Natural killer cell (primary cell): ENCODE measurements around the gene CIAPIN1. TPM values are rescaled to one million over a fixed set of nuclear protein-coding genes. Genes with fewer than 3 reads are reported as not detected.
"Not testable (repeated sequence)": the region's sequence is repeated elsewhere in the genome, so short reads cannot be mapped to it uniquely, and the experiment has no call there.

Experiments
- ATAC-seq, 3 donors: fragments of 150-1000 bp in 2 of 3; fragments of 200-7000 bp in 1 of 3; cut with Tn5 transposase; 1 replicate in 1 of 3; 2 replicates in 2 of 3; pipeline ENCODE4 v1.10.0; 2021; ENCODE audit warnings: mild to moderate bottlenecking in 2 of 3, moderate library complexity in 2 of 3
- DNase-seq, 2 donors: peaks; one replicate each; pipeline versions ENCODE4 v3.0.0 to v3.0.0-alpha.2; 2013 to 2021; ENCODE audit warnings: mixed read lengths in 1 of 2
- H3K27ac ChIP-seq: one replicate; pipeline ENCODE4 v1.5.1; 2013; ENCODE audit warnings: mild to moderate bottlenecking, low read length
- H3K27me3 ChIP-seq: one replicate; pipeline ENCODE4 v1.6.1; 2013; ENCODE audit warnings: low read length; ENCODE audit not compliant: control insufficient read depth, insufficient read depth
- H3K36me3 ChIP-seq: one replicate; pipeline ENCODE4 v1.6.1; 2013; ENCODE audit warnings: low read length; ENCODE audit not compliant: control insufficient read depth, insufficient read depth
- H3K4me1 ChIP-seq: one replicate; pipeline ENCODE4 v1.6.1; 2013; ENCODE audit warnings: low read length; ENCODE audit not compliant: control insufficient read depth, insufficient read depth
- H3K4me3 ChIP-seq: one replicate; pipeline ENCODE4 v1.5.1; 2013; ENCODE audit warnings: low read length
- H3K9me3 ChIP-seq: one replicate; pipeline ENCODE4 v1.6.1; 2013; ENCODE audit warnings: low read length; ENCODE audit not compliant: control insufficient read depth, insufficient read depth
- H3K27ac Mint-ChIP-seq, 2 donors: one replicate each; pipeline ENCODE4 v1.8.0; 2022; ENCODE audit warnings: mild to moderate bottlenecking in 2 of 2, mixed read lengths in 2 of 2, moderate library complexity in 1 of 2
- H3K27me3 Mint-ChIP-seq, 2 donors: one replicate each; pipeline ENCODE4 v1.8.0; 2022; ENCODE audit warnings: low read depth in 2 of 2, mixed read lengths in 2 of 2
- H3K36me3 Mint-ChIP-seq: one replicate; pipeline ENCODE4 v1.8.0; 2022; ENCODE audit warnings: mixed read lengths
- H3K4me1 Mint-ChIP-seq, 2 donors: one replicate each; pipeline ENCODE4 v1.8.0; 2022; ENCODE audit warnings: mixed read lengths in 2 of 2
- H3K4me3 Mint-ChIP-seq: one replicate; pipeline ENCODE4 v1.8.0; 2022; ENCODE audit warnings: mild to moderate bottlenecking, moderate library complexity, mixed read lengths
- H3K9me3 Mint-ChIP-seq, 2 donors: one replicate each; pipeline ENCODE4 v1.8.0; 2022; ENCODE audit warnings: mixed read lengths in 2 of 2
- WGBS: methylation state at CpG from one replicate; pipeline ENCODE4 v1.1.7; 2013; ENCODE audit warnings: missing lambda C conversion rate; ENCODE audit not compliant: insufficient coverage; 5-methylcytosine and 5-hydroxymethylcytosine counted together
- intact Hi-C: fragments of 100-400 bp; cut with micrococcal nuclease; formaldehyde crosslinking; loops from one replicate; pipeline ENCODE4 v1.14.2; 2022
- total RNA-seq, 4 donors: library from RNA; stranded (reverse); fragments of 120-200 nt in 1 of 4; gene quantifications; one replicate each; pipeline versions ENCODE4 v1.2.3 to v1.2.4, GENCODE V29; 2013 to 2022
- TF ChIP-seq, protein P1 (sequence below): fragments of 200-600 bp; IDR thresholded peaks from one replicate; pipeline ENCODE4 v1.8.0; 2022; ENCODE audit warnings: antibody characterized with exemption

CIAPIN1 gene
- total RNA-seq, 3 donors from 2014 or later (not counting 1 experiment from before 2014, with no cell fraction given) = 41.1 to 48.8 (median 42.9) TPM

DNA sequence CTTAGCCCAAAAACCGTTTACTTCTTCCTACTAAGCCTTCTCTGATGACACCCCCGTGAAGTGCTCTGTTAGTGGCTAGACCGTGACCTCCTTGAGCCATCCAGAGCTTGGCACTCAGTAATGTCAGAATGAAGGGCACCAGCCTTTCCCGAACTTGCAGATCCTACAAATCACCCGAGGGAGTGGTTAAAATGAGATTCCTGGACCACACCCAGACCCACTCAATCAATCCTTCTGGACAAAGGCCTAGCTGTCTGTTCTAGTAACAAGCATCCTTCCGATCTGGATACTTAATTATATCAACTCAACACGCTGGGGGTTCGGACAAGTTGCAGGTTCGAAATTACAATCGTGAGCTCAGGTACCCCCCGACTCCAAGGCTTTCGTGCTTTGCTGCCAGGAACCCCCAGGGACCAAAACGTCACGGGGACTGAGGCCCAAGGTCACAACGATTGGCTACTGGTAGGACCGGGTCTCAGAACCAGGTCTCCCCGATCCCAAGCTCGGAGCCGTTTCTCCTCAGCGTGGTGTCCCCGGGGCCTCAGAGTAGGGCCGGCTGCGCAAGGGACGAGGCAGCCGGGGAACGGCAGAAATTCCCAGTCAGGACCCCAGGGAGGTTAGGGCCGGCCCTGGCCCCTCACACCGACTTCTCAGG is 527 bp downstream of the CIAPIN1 start:
- Histone ChIP-seq H3K27ac (peak overlapping the region; percentile 75), H3K4me3 (peak overlapping the region; percentile 90), H3K4me1 (peaks cover 20% of the 10 kb centered on the region), H3K36me3 (peaks cover 6% of the 10 kb centered on the region), H3K27me3 (no peaks in the 10 kb centered on the region), H3K9me3 (no peaks in the 10 kb centered on the region)
- no peaks in the 10 kb centered on the region for H3K9me3 Mint-ChIP-seq
- intact Hi-C loops = loop anchor here (1.0 kb wide), 2 partner anchors 16 to 289 kb away; partner anchors contain the start of genes KATNB1 and POLR2C
- peak overlapping the region; percentile 90 for H3K4me3 Mint-ChIP-seq
- H3K27me3 Mint-ChIP-seq = no peaks in the 10 kb centered on the region
- TF ChIP-seq, protein P1, sequence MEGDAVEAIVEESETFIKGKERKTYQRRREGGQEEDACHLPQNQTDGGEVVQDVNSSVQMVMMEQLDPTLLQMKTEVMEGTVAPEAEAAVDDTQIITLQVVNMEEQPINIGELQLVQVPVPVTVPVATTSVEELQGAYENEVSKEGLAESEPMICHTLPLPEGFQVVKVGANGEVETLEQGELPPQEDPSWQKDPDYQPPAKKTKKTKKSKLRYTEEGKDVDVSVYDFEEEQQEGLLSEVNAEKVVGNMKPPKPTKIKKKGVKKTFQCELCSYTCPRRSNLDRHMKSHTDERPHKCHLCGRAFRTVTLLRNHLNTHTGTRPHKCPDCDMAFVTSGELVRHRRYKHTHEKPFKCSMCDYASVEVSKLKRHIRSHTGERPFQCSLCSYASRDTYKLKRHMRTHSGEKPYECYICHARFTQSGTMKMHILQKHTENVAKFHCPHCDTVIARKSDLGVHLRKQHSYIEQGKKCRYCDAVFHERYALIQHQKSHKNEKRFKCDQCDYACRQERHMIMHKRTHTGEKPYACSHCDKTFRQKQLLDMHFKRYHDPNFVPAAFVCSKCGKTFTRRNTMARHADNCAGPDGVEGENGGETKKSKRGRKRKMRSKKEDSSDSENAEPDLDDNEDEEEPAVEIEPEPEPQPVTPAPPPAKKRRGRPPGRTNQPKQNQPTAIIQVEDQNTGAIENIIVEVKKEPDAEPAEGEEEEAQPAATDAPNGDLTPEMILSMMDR = no peak
- 8% methylated on average over 28 of the region's 28 CpGs for WGBS
- peaks cover 1% of the 10 kb centered on the region for H3K36me3 Mint-ChIP-seq
- DNase-seq (peak in 1 of 2 donors; percentile 43), ATAC-seq (peak; percentile 12 to 16 (median 16))
- peak overlapping the region; percentile 77 to 89 for H3K27ac Mint-ChIP-seq
- H3K4me1 Mint-ChIP-seq = peaks cover 10 to 20% of the 10 kb centered on the region in 2 donors

DNA sequence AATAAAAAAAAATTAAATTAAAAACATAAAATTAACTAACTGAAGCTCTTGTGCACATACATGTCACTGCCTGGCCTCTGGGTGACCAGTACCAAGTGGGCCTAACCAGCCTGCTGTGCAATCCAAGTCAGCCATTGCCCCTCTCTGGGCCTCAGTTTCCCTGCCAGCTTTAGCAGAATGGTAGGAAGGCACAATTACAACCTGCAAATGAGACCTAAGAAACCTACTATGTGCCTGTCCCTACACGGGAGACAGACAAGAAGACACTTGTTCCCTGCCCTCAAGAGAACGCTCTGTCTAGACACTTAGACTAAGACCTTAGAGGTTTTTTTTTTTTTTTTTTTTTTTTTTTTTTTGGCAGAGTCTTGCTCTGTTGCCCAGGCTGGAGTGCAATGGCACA is 1.7 kb downstream of the CIAPIN1 start:
- TF ChIP-seq, protein P1 = no peak
- Histone ChIP-seq H3K36me3 (peaks cover 3% of the 10 kb centered on the region), H3K9me3 (peaks cover 3% of the 10 kb centered on the region), H3K4me1 (peaks cover 20% of the 10 kb centered on the region), H3K27me3 (no peaks in the 10 kb centered on the region), H3K4me3 (no peak overlapping the region), H3K27ac (no peak overlapping the region)
- Mint-ChIP-seq H3K9me3 (peaks cover 0 to 3% of the 10 kb centered on the region in 2 donors), H3K36me3 (peaks cover 13% of the 10 kb centered on the region), H3K4me3 (peak overlapping the region; percentile 17), H3K27me3 (no peaks in the 10 kb centered on the region), H3K27ac (no peak overlapping the region), H3K4me1 (peaks cover 10 to 20% of the 10 kb centered on the region in 2 donors)
- WGBS = 93% methylated on average over 2 of the region's 2 CpGs
- ATAC-seq (no peak), DNase-seq (no peak)
- intact Hi-C loops = no loop called here

DNA sequence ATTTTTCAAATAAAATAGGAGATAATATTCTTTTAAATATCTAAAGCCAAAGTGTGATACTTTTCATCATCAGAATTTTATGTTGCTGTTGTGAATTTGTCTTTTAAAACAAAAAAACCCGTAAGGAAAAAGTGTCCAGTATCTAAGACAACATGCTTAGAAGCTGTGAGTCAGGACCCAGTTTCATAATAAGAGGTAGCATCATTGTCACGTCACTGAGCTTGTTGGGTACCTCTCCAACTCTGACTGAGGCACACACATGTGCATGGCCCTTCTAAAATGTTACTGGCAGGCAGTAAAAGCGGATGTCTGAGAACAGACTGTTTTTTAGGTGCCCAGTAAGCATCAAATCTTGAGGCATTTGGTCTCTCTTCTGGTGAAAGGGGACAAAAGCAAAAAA is 2.5 kb downstream of the CIAPIN1 start:
- no peak overlapping the region for H3K27ac Mint-ChIP-seq
- TF ChIP-seq, protein P1 = no peak
- peaks cover 21% of the 10 kb centered on the region for H3K36me3 Mint-ChIP-seq
- no peaks in the 10 kb centered on the region for H3K27me3 ChIP-seq
- ATAC-seq (no peak), DNase-seq (no peak)
- peaks cover 3% of the 10 kb centered on the region for H3K36me3 ChIP-seq
- WGBS = 88% methylated on average over 3 of the region's 3 CpGs
- H3K9me3 ChIP-seq = peaks cover 10% of the 10 kb centered on the region
- no peak overlapping the region for H3K4me3 ChIP-seq
- no peaks in the 10 kb centered on the region for H3K27me3 Mint-ChIP-seq
- H3K4me1 Mint-ChIP-seq = peaks cover 10 to 20% of the 10 kb centered on the region in 2 donors
- H3K27ac ChIP-seq = no peak overlapping the region
- peaks cover 0 to 6% of the 10 kb centered on the region in 2 donors for H3K9me3 Mint-ChIP-seq
- peaks cover 20% of the 10 kb centered on the region for H3K4me1 ChIP-seq
- intact Hi-C loops = no loop called here
- H3K4me3 Mint-ChIP-seq = no peak overlapping the region

DNA sequence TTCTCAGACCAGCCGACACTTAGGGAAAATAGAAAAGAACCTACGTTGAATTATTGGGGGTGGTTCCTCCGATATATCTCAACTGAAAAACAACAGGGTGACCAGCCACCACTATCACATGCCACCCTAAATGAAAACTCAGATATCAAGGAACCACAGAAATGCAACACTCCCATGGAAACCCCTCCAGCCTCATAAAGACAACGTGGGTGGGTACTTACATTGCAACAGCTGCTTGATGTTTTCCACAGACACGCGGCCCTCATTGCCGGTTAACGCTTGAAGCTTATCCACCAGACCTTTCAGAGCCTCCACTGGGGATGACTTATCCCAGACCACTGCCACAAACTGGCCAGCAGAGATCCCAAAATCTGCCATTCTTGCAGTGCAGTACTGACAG is 6.6 kb downstream of the CIAPIN1 start:
- ATAC-seq, H3K4me1 Mint-ChIP-seq, DNase-seq, H3K27ac Mint-ChIP-seq, H3K27me3 Mint-ChIP-seq, H3K27ac ChIP-seq, H3K27me3 ChIP-seq, H3K4me1 ChIP-seq, H3K4me3 Mint-ChIP-seq, H3K9me3 Mint-ChIP-seq, H3K4me3 ChIP-seq, intact Hi-C loops: not testable (repeated sequence)
- 95% methylated on average over 6 of the region's 8 CpGs for WGBS
- peaks cover 17% of the 10 kb centered on the region for H3K9me3 ChIP-seq
- H3K36me3 ChIP-seq = peaks cover 23% of the 10 kb centered on the region
- peaks cover 35% of the 10 kb centered on the region for H3K36me3 Mint-ChIP-seq

DNA sequence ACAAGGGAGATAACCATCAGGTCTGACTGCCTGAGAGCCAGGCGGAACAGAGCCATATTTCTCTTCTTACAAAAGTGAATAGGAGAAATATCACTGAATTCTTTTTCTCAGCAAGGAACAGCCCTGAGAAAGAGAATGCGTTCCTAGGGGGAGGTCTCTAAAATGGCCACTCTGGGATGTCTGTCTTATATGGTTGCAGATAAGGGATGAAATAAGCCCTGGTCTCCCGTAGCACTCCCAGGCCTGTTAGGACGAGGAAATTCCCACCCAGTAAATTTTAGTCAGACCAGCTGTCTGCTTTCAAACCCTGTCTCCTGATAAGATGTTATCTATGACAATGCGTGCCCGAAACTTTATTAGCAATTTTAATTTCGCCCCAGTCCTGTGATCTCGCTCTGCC is 7.2 kb downstream of the CIAPIN1 start:
- H3K27me3 ChIP-seq, H3K4me1 Mint-ChIP-seq, H3K4me1 ChIP-seq, H3K4me3 Mint-ChIP-seq, H3K27ac Mint-ChIP-seq, H3K27me3 Mint-ChIP-seq, H3K4me3 ChIP-seq, intact Hi-C loops, ATAC-seq, H3K27ac ChIP-seq, DNase-seq, H3K9me3 Mint-ChIP-seq: not testable (repeated sequence)
- Histone ChIP-seq H3K9me3 (peaks cover 17% of the 10 kb centered on the region), H3K36me3 (peaks cover 29% of the 10 kb centered on the region)
- peaks cover 35% of the 10 kb centered on the region for H3K36me3 Mint-ChIP-seq
- WGBS = 99% methylated on average over 7 of the region's 8 CpGs
